DND-41 (cell line): ENCODE results near the gene TBC1D22A.

ENCODE experiments used
- CTCF ChIP-seq: IDR thresholded peaks from 2 replicates; pipeline ENCODE4 v1.5.1; 2012; ENCODE audit warnings: borderline replicate concordance, low read length, moderate library complexity, mild to moderate bottlenecking; ENCODE audit not compliant: poor library complexity, severe bottlenecking; ENCODE audit errors: extremely low read depth
- EZH2 ChIP-seq: IDR thresholded peaks from 3 replicates; pipeline ENCODE4 v1.6.1; 2012; ENCODE audit warnings: borderline replicate concordance, low read depth, mild to moderate bottlenecking, moderate library complexity, low read length, inconsistent platforms; ENCODE audit not compliant: severe bottlenecking

GRCh38 chr22:46908641-46909107 lies 146.2 kb downstream of the TBC1D22A start:
- TF ChIP-seq CTCF (no peak), EZH2 (no peak)
